GM21737 (cell line): ENCODE results near the gene GDF9.
A peak's percentile ranks its signal among the peaks of the same experiment; 100 is the strongest.

Experiments used
- ATAC-seq: cut with Tn5 transposase; IDR thresholded peaks from one replicate; pipeline ENCODE4 v1.9.1; 2021; ENCODE audit warnings: mild to moderate bottlenecking, moderate library complexity; ENCODE audit not compliant: unreplicated experiment

Gene GDF9

DNA sequence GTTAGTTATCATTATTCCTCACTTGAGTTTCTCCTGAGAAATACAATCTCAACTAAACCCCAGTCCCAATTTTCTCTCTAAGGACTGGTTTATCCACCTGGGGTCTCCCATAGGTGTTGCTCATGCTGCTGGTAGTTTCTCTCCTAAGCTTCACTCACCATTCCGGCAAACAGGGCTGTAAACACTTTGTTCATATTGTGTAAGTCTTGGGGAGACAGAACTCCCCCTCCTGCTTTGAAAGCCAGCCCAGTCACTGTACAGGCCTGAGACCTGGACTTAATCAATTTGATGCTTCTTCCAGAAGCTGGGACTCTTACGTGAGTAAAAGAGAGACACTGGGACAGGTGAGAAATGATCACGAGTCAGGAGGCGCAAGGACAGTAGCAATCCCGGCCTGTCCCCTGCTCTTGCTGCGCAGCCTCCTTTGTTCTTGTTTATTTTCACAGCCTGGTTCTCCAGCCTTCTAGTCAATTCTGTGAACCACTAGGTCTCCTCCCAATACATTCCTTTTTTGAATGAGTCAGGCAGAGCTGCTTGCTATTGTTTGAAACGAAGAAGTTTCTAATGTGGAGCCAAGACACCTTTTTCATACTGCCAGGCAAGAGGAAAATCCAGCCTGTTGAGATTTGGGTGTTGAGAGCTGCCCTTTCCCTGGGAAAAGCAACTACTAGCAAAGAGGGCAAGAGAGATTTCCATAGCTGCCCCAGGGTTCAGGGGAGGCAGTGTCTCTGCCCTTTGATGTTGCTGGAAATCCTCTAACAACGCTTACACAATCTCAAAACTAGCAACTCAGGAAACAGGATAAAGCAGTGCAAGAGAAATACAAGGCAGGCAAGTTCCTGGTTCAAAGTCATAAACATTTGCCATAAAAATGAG lies 26.6 kb downstream of the GDF9 start:
- ATAC-seq, result no peak

DNA sequence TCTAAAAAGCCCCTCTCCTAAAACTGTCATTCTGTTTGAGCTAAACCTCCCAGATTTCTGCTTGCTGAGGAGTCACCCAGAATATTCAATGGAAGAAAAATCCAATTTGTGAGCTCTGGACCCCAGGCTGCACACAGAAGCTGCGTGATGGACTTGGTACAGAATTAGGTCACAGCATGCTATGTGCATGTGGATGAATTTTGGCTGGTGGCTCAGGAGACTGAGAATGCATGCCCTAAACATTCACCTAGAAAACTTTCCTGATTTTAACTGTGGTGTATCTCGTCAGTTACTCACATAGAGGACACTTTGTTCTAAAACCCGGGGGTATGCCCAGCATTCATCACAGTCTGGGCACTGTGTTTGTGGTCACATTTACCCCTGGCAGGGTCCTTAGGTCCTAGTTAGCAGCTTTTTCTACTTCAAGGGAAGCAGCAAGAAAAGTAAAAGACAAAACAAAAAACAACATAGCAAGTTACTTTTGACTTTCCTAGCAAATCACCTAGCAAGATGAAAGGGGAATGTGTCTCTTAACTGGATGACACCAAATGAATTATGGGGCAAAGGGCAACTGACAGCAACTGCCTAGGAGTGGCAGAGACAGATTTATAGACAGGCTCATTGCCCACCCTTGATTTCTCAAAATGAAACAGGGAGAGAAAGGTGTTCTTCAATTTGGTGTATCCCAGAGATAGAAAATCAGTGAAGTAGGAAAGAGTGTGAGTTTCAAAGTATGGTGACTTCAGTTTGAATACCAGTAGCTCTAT lies 27.6 kb downstream of the GDF9 start:
- no peak for ATAC-seq

DNA sequence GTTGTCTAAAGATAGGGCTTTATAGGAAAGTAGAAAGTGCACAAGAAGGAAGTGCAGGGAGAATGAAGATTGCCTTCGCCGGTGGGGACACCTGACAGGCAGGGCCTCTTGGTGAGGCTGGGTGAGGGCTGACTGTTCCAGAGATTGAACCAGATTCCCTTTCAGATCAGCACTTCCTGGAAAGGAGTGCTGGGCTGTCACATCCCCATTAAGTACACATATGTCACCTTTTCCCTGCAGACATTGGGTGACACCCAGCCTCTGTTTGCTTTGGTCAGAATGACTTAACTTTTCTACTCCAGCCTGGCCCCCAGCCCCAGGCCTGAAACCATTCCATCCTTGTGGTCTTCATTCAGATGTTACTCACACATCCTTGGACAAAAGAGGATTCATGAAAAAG lies 28.4 kb downstream of the GDF9 start:
- ATAC-seq, result no peak

DNA sequence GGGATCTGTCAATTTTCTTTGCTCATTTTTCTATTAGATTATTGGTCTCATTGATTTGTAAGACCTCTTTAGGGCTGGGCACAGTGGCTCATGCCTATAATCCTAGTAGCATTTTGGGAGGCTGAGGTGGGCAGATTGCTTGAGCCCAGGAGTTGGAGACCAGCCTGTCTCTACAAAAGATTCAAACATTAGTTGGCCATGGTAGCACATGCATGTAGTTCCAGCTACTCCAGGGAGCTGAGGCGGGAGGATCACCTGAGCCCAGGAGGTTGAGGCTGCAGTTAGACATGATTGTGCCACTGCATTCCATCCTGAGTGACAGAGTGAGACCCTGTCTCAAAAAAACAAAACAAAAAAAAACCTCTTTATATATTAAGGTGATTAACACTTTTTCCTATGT lies 29.4 kb downstream of the GDF9 start:
- ATAC-seq, result no peak

DNA sequence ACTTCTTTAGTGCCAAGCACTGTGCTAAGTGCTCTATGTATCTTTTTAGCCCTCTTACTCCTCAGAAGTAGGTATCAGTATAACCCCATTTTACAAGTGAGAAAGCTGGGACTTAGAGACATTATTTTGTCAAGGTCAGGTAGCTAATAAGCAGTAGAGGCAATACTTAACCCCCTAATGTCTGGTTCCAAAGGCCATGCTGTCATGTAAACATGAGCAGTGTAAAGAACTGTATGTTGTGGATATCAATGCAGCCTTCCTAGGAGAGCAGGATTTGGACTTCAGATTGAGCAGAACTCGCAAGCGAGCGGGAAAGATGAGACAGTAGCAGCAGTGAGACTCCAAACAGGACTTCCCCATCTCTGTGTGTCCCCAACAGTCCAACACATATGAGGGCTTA lies 32.2 kb downstream of the GDF9 start:
- no peak for ATAC-seq

DNA sequence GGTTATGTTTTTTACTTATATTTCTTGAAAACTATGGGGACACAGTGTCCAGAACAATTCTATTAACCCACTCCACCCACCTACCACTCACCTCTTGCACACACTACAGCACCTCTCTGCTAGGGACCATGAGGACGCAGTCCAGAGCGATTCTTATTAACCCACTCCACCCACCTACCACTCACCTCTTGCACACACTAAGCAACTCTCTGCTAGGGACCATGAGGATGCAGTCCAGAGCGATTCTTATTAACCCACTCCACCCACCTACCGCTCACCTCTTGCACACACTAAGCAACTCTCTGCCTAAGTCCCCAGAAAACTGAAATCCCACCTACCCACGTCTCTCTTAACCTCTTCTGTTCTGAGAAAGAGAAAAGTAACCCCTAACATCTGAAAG lies 33.7 kb downstream of the GDF9 start:
- ATAC-seq, result no peak

DNA sequence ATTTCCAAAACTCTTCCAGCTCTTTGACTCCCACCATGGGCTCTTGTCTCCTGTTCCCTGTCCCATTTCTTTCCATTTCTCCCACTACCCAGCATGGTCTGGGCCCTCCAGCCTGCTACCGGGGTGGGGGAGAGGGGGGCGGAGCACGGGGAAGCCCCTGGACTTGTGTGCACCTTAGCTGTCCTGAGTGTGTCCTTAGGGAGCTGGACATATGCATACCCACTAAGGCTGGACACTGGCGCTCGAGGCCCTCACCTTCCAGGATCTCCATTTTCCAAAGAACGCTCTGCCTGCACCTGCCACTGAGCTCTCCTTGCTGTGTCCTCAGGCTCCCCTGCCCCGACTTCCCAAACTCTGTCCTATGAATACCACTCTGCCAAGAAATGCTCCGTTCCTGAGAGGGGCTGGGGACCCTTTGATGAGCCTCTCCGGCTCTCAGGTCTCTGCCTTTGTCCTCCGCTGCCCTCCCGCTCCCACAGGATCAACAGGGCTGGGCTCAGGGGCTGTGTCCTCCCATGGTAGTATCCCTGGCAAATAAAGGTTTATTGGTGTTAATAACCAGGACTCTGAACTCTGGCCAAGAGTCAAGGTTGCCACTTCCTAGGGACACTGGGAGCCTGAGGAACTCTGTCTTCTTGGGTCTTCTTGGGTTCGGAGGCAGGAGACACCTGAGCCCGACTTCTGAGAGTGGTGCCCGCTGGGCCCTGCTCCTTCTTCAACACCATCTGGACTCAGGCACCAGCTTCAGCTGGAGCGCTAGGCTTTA lies 35.0 kb downstream of the GDF9 start:
- no peak for ATAC-seq

DNA sequence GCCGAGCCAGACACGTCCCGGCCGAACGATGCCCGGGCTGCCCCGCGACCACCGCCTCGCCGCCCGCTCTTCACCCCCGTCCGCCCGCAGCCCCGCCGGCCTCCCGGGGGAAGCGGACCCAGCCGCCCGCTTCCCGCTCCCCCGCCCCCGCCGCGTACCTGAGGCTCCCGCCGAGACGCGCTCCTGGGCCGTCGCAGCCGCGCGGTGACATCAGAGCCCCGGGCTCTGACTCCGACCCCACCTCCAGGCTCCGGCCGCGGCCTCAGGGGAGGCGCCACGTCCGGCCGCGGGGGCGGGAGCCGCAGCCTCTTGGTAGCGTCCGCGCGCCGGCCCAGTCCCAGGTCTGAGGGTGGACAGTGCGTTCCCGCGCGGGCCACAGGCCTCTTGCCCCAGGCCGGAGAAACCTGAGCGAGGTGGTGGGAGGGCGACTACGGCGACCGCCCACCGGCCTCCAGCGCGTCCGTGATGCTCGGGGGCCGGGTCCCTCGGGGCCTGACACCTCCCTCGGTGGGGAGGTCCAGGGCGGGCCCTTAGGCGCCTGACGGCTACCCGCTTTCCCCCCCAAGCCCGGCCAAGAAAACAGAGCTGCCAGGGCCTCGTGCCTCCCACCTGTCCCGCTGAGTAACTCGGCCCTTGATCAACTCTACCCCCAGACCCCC lies 35.7 kb downstream of the GDF9 start, which contains the start of gene SHROOM1:
Gene SHROOM1 (minus strand): TSS at position 212 of the 659 bp plus-strand sequence. CDS start 4,507 bp downstream, outside the sequence.
- ATAC-seq, result peak; percentile 60

DNA sequence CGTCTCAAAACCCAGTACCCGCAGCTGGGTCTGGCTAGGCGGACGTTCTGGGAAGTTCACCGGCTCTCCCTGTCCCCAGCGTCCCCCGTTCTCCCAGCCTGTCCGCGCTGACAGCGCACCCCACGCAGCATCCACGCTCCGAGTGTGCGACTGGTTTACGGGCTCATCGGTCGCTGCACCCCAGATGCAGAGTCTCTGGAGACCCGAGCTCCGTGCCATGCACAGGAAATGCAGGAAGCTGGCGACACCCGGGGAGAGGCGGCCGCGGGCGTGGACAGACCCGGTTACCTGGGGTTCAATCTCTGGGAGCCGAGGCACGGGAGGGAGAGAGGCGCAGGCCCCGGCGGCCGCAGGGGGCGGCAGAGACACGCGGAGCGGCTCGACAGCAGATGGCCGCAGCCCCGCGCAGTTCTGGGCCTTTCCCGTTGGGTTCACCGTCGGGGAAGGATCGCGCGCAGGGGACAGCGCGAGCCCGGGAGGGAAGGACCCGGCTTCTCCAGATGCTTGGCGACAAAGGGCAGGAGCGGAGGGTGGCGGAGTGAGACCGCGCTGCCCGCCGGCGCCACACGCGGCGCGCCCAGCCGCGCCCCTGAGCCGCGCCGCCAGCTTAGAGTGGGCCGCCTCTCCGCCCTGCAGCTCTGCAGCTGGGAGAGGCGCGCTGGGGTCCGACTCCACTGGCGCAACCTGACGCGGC lies 36.4 kb downstream of the GDF9 start:
- peak; percentile 67 for ATAC-seq

DNA sequence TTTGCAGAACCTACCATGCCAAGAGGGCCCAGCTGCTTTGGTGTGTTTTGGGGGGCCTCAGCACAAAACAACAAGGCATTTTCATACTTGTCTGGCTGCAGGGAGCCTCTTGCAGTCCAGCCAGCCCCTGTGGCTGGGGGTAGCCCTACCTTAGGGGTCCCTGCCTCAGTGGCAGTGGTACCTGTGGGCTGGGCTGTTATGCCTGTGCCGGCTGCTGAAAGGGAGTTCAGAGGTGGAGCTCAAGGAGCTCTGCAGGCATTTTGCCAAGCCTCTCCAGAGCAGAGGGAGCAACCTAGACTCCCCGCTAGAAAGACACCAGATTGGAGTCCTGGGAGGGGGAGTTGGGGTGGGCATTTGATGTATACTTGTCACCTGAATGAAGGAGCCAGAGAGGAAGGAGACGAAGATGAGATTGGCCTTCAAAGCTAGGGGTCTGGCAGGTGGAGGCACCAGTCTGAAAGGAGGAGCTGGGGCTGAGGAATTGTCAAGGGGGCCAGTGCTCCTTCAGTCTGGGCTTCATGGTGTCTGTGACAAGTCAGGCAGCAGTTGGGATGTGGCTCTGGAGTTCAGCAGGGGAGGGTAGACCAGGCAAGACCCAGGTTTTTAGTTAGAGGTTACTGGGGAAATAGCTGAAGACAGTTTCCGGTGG lies 37.3 kb downstream of the GDF9 start:
- no peak for ATAC-seq

DNA sequence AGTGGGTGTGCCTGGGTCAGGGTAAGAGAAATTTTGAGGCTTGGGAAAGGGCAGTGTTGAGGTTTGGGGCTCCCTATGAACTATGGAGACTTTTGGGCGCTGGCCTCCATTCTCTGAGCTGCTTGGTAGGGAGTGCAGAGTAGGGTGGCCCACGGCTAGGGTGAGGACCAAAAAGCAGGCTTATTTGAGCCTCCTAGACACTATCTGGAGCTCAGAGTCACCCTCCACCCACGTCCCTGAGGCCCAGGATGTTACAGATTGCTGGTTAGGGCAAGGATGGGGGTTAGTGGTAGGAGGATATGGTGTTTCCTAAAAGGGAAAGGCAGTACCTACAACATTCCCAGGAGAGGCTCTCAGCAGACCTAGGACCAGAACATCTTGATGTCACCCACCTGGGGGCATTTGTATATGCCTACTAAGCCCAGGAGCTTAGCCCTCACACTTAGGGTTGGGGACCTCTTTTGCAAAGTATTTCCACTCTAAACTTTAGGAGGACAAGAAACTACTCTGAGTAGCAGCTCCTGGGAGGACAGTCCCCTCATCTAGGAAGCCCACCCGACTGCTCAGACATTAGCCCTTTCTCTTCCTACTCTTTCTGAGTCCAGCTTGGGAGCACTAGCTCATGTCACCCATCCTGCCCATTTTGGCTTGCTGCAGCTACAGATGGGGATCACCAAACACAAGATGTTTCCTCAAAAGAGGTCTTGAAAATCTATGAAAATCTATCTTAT lies 38.2 kb downstream of the GDF9 start:
- ATAC-seq, result no peak

DNA sequence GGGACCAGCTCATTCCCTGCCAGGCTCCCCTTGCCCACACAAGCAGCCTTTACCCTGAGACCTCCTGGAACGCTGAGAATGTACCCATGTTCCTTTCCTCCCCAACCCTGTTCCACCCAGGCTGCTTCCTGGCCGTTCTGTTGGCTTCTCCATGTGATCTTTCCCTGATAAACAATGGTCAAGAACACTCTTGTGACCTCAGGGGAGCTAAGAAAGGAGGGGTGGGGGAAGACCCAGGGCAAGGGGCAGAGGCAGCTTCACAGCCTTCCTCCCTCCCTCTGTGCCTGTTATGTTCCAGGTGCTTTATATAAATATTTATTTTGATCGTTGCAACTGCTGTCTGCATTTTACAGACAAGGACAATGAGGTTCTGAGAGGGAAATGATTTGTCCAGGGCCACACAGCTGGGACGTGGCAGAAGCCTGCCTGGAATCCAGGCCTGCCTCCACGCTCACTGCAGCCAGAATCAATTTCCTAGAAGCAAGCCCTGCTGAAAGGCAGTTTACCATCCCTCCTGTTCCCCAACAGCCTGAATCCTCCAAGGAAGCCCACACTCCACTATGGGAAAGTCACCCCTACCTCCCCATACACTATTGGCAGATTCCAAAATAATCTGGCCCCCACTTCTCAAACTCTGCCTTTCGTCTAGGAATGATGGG lies 39.7 kb downstream of the GDF9 start:
- no peak for ATAC-seq

DNA sequence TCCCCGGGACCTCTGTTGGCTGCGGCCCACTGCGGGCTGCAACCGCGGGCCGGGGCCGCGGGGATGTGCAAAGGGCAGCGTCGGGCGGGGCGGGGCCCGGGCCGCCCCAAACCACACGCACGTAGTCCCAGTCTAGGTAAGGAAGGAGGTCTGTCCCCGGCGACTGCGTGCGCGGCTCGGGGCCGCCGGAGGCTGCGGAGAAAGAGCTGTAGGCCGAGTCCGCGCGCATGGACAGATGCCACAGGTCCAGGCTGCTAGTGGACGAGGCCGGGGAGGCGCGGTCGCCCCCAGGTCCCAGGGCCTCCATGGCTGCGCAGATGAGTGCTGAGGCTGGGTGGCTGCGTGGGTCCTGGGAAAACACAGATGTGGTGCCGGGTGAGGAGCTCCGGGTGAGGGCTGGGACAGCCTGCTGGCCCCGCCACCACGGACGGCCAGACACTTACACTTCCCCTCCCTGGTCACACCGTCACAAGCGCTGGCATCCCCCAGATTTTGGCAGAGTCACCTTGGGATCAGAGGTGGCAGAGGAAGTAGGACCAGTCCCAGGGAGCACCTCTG lies 40.4 kb downstream of the GDF9 start:
- ATAC-seq, result no peak

DNA sequence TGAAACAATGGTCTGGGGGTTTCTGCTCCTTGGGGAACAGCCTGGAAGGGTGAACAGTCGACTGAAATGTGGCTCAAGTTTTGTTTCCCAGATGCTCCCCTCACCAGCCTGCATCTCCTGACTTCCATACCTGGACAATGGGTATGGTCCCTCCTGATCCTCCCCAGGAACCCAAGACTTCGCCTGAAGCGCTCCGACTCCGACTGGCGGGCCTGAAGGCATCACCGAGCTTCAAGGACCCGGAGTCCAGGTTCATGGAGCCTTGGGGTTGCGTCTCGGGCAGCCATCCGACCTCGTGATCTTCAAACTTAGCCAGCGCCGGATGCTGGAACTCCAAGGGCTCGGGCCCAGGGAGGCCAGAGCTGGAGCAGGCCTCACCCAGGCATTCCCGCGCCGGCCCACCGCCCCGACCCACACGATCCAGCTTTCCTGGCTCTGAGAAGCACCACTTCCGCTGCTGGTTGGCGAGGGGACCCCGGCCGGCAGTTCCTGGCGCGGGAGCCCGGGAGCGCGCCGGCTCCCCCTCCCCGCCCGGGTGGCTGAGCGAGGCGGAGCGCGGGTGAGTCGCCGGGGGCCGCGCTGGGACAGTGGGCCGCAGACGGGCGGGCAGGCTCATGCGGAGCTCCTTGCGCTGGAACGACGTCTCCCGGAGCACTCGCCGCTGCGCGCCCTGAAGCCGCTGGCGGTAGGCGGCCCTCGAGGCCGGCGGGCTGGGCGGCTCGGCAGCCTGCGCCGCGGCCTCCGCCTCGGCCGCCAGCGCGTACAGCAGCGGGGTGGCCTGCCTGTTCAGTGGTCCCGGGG lies 41.0 kb downstream of the GDF9 start:
- ATAC-seq, result no peak

DNA sequence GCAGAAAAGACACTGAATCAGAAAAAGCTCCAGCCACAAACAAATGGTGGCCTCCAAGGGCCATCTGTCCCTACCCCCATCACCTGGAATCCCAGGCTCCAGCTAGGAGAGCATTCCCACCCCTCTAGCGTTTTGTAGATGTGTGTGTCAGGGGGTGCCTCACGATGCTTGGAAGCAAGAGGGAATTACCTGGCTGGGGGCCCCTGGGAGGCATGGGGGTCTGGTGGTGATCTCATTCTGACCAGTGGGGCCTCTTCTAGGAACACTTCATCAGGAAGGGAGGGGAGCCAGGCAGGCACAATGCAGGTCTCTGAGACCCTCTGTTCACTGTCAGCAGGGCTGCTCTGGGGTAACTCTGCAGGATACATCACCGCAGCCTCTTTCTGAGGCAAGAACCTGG lies 41.8 kb downstream of the GDF9 start:
- no peak for ATAC-seq

DNA sequence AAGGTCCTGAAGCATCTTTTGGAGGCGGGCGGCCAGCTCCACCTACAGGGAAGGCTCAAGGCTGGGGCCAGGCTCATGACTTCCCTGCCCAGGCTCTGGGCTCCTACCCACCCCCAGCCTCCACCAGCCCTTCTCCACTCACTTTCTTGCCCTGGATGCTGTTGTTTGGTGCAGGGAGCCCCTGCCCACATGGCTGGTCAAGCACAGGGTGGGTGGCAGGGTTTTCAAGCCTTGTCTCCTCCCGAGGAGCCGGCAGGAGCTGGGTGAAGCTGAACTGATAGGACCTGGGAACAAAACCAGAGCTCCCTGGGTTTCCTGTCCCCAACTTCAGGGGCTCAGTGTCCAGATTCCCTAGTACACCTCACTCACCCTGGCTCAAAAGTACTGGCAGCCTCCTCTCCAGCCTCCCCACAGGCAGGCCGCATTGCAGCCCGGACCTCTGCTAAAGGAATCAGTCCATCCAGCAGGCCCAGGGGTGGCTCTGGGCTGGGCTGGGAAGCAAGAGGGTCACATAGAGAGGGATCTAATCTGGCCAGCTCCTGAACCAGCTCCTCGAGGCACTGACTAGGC lies 42.7 kb downstream of the GDF9 start:
- ATAC-seq, result no peak
